Neutrophil (primary cell): ENCODE results near the gene BDKRB1.

Experiments
- H3K27ac ChIP-seq: fragments of 200-600 bp; sonication (generic); 2 replicates; pipeline ENCODE4 v1.5.1; 2016; ENCODE audit warnings: mild to moderate bottlenecking, moderate library complexity
- H3K27me3 ChIP-seq: fragments of 200-600 bp; sonication (generic); 2 replicates; pipeline ENCODE4 v1.6.0; 2016; ENCODE audit warnings: mild to moderate bottlenecking
- H3K36me3 ChIP-seq: fragments of 200-600 bp; sonication (generic); 2 replicates; pipeline ENCODE4 v1.5.1; 2017
- H3K4me1 ChIP-seq, 2 experiments: fragments of 200-600 bp in 1 of 2; sonication (generic) in 1 of 2; 1 replicate in 1 of 2; 2 replicates in 1 of 2; pipeline versions ENCODE4 v1.5.1 to v1.6.1; 2013 to 2016; ENCODE audit warnings: low read depth in 1 of 2, low read length in 1 of 2, mild to moderate bottlenecking in 1 of 2, moderate library complexity in 1 of 2; ENCODE audit not compliant: control insufficient read depth in 1 of 2, insufficient read depth in 1 of 2
- H3K4me3 ChIP-seq, 2 experiments: fragments of 200-600 bp in 1 of 2; sonication (generic) in 1 of 2; 1 replicate in 1 of 2; 2 replicates in 1 of 2; pipeline ENCODE4 v1.5.1; 2013 to 2016; ENCODE audit warnings: low read depth in 1 of 2, low read length in 1 of 2, mild to moderate bottlenecking in 1 of 2, moderate library complexity in 1 of 2
- H3K9me3 ChIP-seq: fragments of 200-600 bp; sonication (generic); 2 replicates; pipeline ENCODE4 v1.5.1; 2016
- CTCF ChIP-seq: fragments of 200-600 bp; sonication (generic); IDR thresholded peaks from 2 replicates; pipeline ENCODE4 v1.5.1; 2016; ENCODE audit warnings: antibody characterized with exemption

BDKRB1 gene

GRCh38 chr14:96309133-96309895 lies 53.3 kb downstream of the BDKRB1 start:
- Histone ChIP-seq H3K9me3 (no peaks in the 10 kb centered on the region), H3K36me3 (peaks cover 86% of the 10 kb centered on the region)
- no peak for TF ChIP-seq CTCF

GRCh38 chr14:96309896-96310330 lies 53.9 kb downstream of the BDKRB1 start:
- Histone ChIP-seq H3K4me1 (no peaks in the 10 kb centered on the region), H3K27ac (no peak overlapping the region), H3K4me3 (no peak overlapping the region), H3K36me3 (peaks cover 86% of the 10 kb centered on the region), H3K9me3 (no peaks in the 10 kb centered on the region), H3K27me3 (no peaks in the 10 kb centered on the region)
- TF ChIP-seq CTCF, result no peak

More at GRCh38 chr14:96309133-96309895, 53.3 kb downstream of the BDKRB1 start:
- Histone ChIP-seq H3K4me3 (no peak overlapping the region), H3K4me1 (no peaks in the 10 kb centered on the region), H3K27ac (no peak overlapping the region), H3K27me3 (no peaks in the 10 kb centered on the region)

GRCh38 chr14:96310906-96311305 lies 54.9 kb downstream of the BDKRB1 start:
- no peaks in the 10 kb centered on the region for H3K4me1 ChIP-seq
- H3K4me3 ChIP-seq, result no peak overlapping the region
- no peaks in the 10 kb centered on the region for H3K27me3 ChIP-seq
- no peaks in the 10 kb centered on the region for H3K9me3 ChIP-seq
- no peak overlapping the region for H3K27ac ChIP-seq
- no peak for TF ChIP-seq CTCF
- H3K36me3 ChIP-seq, result peaks cover 90% of the 10 kb centered on the region
